Measurements from ENCODE around the gene CD247.

GRCh38 chr1:167469280-167469965 is 48.9 kb downstream of the CD247 start:
- TF ChIP-seq CTCF (IDR thresholded peaks at IDR 0.05 in 8 of 11, conservative IDR thresholded peaks at IDR 0.05 in 3 of 11) (no peak), POLR2AphosphoS5 (IDR thresholded peaks at IDR 0.05) (no peak)
